T-helper 2 cell treated with Interferon-gamma antibody and Interleukin-4, amounts not matched to agents 5 μg/mL and 100 μg/mL, for 36 hours (primary cell): ENCODE measurements around the gene TEX22.

Experiments used
- DNase-seq: peaks from one replicate; pipeline ENCODE4 v3.0.0; 2021; ENCODE audit warnings: low spot score
- H3K27ac Mint-ChIP-seq: one replicate; pipeline ENCODE4 v1.8.0; 2021; ENCODE audit warnings: mild to moderate bottlenecking, mixed read lengths
- H3K27me3 Mint-ChIP-seq: one replicate; pipeline ENCODE4 v1.8.0; 2021; ENCODE audit warnings: low read depth, mixed read lengths
- H3K36me3 Mint-ChIP-seq: one replicate; pipeline ENCODE4 v1.8.0; 2021; ENCODE audit warnings: low read depth, mixed read lengths
- H3K4me1 Mint-ChIP-seq: one replicate; pipeline ENCODE4 v1.8.0; 2021; ENCODE audit warnings: low read depth, mixed read lengths
- H3K4me3 Mint-ChIP-seq: one replicate; pipeline ENCODE4 v1.8.0; 2022; ENCODE audit warnings: mild to moderate bottlenecking, moderate library complexity, mixed read lengths
- H3K9me3 Mint-ChIP-seq: one replicate; pipeline ENCODE4 v1.8.0; 2021; ENCODE audit warnings: mixed read lengths

The TEX22 gene

GRCh38 chr14:105436402-105436801, 38.1 kb downstream of the TEX22 start:
- DNase-seq, result no peak
- H3K4me3 Mint-ChIP-seq, result no peak overlapping the region
- peaks cover 9% of the 10 kb centered on the region for H3K36me3 Mint-ChIP-seq
- no peaks in the 10 kb centered on the region for H3K4me1 Mint-ChIP-seq
- no peaks in the 10 kb centered on the region for H3K27me3 Mint-ChIP-seq
- H3K9me3 Mint-ChIP-seq, result no peaks in the 10 kb centered on the region
- H3K27ac Mint-ChIP-seq, result no peak overlapping the region

- Mint-ChIP-seq H3K27me3 (no peaks in the 10 kb centered on the region), H3K4me1 (no peaks in the 10 kb centered on the region), H3K9me3 (no peaks in the 10 kb centered on the region), H3K36me3 (peaks cover 12% of the 10 kb centered on the region), H3K4me3 (no peak overlapping the region), H3K27ac (no peak overlapping the region)
- no peak for DNase-seq
These were observed 38.8 kb downstream of the TEX22 start for GRCh38 chr14:105436891-105437722.

- H3K27ac Mint-ChIP-seq, result no peak overlapping the region
- no peaks in the 10 kb centered on the region for H3K9me3 Mint-ChIP-seq
- no peaks in the 10 kb centered on the region for H3K27me3 Mint-ChIP-seq
- peaks cover 14% of the 10 kb centered on the region for H3K36me3 Mint-ChIP-seq
- no peaks in the 10 kb centered on the region for H3K4me1 Mint-ChIP-seq
- no peak overlapping the region for H3K4me3 Mint-ChIP-seq
- DNase-seq, result no peak
These were observed 39.6 kb downstream of the TEX22 start for GRCh38 chr14:105437723-105438500.

- H3K4me3 Mint-ChIP-seq, result no peak overlapping the region
- H3K9me3 Mint-ChIP-seq, result no peaks in the 10 kb centered on the region
- no peak overlapping the region for H3K27ac Mint-ChIP-seq
- H3K27me3 Mint-ChIP-seq, result no peaks in the 10 kb centered on the region
- DNase-seq, result no peak
- H3K36me3 Mint-ChIP-seq, result peaks cover 14% of the 10 kb centered on the region
- no peaks in the 10 kb centered on the region for H3K4me1 Mint-ChIP-seq
These were observed 40.8 kb downstream of the TEX22 start for GRCh38 chr14:105439179-105439578.

- no peak overlapping the region for H3K4me3 Mint-ChIP-seq
These were observed 41.6 kb downstream of the TEX22 start for GRCh38 chr14:105439710-105440553.

GRCh38 chr14:105440554-105440900, 42.2 kb downstream of the TEX22 start:
- H3K9me3 Mint-ChIP-seq, result no peaks in the 10 kb centered on the region
- no peak for DNase-seq
- H3K27ac Mint-ChIP-seq, result no peak overlapping the region
- no peak overlapping the region for H3K4me3 Mint-ChIP-seq
- peaks cover 12% of the 10 kb centered on the region for H3K36me3 Mint-ChIP-seq
- no peaks in the 10 kb centered on the region for H3K27me3 Mint-ChIP-seq
- H3K4me1 Mint-ChIP-seq, result no peaks in the 10 kb centered on the region

More at GRCh38 chr14:105439710-105440553, 41.6 kb downstream of the TEX22 start:
- Mint-ChIP-seq H3K36me3 (peaks cover 13% of the 10 kb centered on the region), H3K27me3 (no peaks in the 10 kb centered on the region), H3K9me3 (no peaks in the 10 kb centered on the region), H3K4me1 (no peaks in the 10 kb centered on the region), H3K27ac (no peak overlapping the region)
- no peak for DNase-seq

- no peak overlapping the region for H3K27ac Mint-ChIP-seq
- DNase-seq, result no peak
- H3K27me3 Mint-ChIP-seq, result no peaks in the 10 kb centered on the region
- no peak overlapping the region for H3K4me3 Mint-ChIP-seq
- no peaks in the 10 kb centered on the region for H3K9me3 Mint-ChIP-seq
- peaks cover 9% of the 10 kb centered on the region for H3K36me3 Mint-ChIP-seq
- H3K4me1 Mint-ChIP-seq, result no peaks in the 10 kb centered on the region
These were observed 42.7 kb downstream of the TEX22 start for GRCh38 chr14:105440992-105441391.

GRCh38 chr14:105442125-105442524, 43.8 kb downstream of the TEX22 start:
- H3K36me3 Mint-ChIP-seq, result peaks cover 7% of the 10 kb centered on the region
- H3K9me3 Mint-ChIP-seq, result no peaks in the 10 kb centered on the region
- H3K27me3 Mint-ChIP-seq, result no peaks in the 10 kb centered on the region

GRCh38 chr14:105442834-105443233, 44.5 kb downstream of the TEX22 start:
- Mint-ChIP-seq H3K27me3 (no peaks in the 10 kb centered on the region), H3K27ac (no peak overlapping the region), H3K36me3 (peaks cover 7% of the 10 kb centered on the region), H3K4me3 (no peak overlapping the region), H3K4me1 (no peaks in the 10 kb centered on the region), H3K9me3 (no peaks in the 10 kb centered on the region)
- no peak for DNase-seq

More at GRCh38 chr14:105442125-105442524, 43.8 kb downstream of the TEX22 start:
- Mint-ChIP-seq H3K27ac (no peak overlapping the region), H3K4me3 (no peak overlapping the region), H3K4me1 (no peaks in the 10 kb centered on the region)
- DNase-seq, result no peak

- Mint-ChIP-seq H3K9me3 (no peaks in the 10 kb centered on the region), H3K27ac (no peak overlapping the region), H3K27me3 (no peaks in the 10 kb centered on the region), H3K4me3 (no peak overlapping the region), H3K4me1 (no peaks in the 10 kb centered on the region), H3K36me3 (peaks cover 7% of the 10 kb centered on the region)
- DNase-seq, result no peak
These were observed 46.5 kb downstream of the TEX22 start for GRCh38 chr14:105444859-105445258.

GRCh38 chr14:105445290-105445689, 47.0 kb downstream of the TEX22 start:
- no peak overlapping the region for H3K4me3 Mint-ChIP-seq
- no peaks in the 10 kb centered on the region for H3K9me3 Mint-ChIP-seq
- no peaks in the 10 kb centered on the region for H3K27me3 Mint-ChIP-seq
- peaks cover 7% of the 10 kb centered on the region for H3K36me3 Mint-ChIP-seq
- H3K4me1 Mint-ChIP-seq, result no peaks in the 10 kb centered on the region
- H3K27ac Mint-ChIP-seq, result no peak overlapping the region
- no peak for DNase-seq

- Mint-ChIP-seq H3K27me3 (no peaks in the 10 kb centered on the region), H3K27ac (no peak overlapping the region), H3K36me3 (peaks cover 7% of the 10 kb centered on the region), H3K9me3 (no peaks in the 10 kb centered on the region), H3K4me1 (no peaks in the 10 kb centered on the region), H3K4me3 (no peak overlapping the region)
- DNase-seq, result no peak
These were observed 47.8 kb downstream of the TEX22 start for GRCh38 chr14:105445901-105446845.

GRCh38 chr14:105446971-105447370, 48.6 kb downstream of the TEX22 start:
- H3K4me3 Mint-ChIP-seq, result no peak overlapping the region
- H3K27ac Mint-ChIP-seq, result no peak overlapping the region
- peaks cover 5% of the 10 kb centered on the region for H3K36me3 Mint-ChIP-seq
- H3K9me3 Mint-ChIP-seq, result no peaks in the 10 kb centered on the region
- H3K27me3 Mint-ChIP-seq, result no peaks in the 10 kb centered on the region
- no peak for DNase-seq
- H3K4me1 Mint-ChIP-seq, result no peaks in the 10 kb centered on the region
